GM19328 (cell line): ENCODE measurements around the gene ANKRD27.

Source experiments
- ATAC-seq: cut with Tn5 transposase; IDR thresholded peaks from one replicate; pipeline ENCODE4 v1.9.1; 2021; ENCODE audit warnings: mild to moderate bottlenecking, moderate library complexity; ENCODE audit not compliant: unreplicated experiment

Gene ANKRD27

DNA sequence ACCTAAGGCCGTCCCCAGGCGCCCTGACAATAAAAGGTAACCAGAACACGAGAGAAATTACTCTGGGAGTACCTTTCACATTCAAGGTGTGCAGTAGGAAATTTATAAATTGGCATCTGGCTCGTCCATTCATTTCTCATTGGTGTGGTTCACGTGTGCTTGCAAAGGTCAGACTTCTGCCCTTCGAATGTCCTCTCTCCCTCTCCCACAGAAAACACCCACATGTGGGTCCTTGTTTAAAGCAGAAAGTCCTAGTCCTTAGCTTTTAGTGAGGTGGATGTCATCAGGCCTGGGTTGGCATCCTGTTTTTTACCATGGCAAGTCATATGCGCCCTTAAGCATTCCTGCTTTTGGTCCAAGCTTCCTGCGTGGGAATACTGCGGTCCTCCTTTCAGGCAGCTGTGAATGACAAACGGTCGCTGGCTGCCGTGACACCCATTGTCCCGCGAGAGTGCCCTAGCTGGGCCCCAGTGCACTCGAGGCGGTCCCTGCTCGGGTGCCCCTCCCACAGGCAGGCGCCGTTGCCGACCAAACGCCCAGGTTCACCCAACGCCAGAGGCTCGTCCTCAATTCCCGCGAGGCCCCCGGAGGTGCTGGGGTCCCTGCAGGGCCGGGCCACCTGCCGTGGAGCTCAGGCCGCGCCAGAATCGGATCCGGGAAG, 16.4 kb upstream of the ANKRD27 start, which contains the start of gene NUDT19:
Gene NUDT19, plus strand, starts transcription at position 531 of the 661 bp plus-strand sequence. CDS start 140 bp downstream, outside the sequence.
- peak; percentile 80 for ATAC-seq

DNA sequence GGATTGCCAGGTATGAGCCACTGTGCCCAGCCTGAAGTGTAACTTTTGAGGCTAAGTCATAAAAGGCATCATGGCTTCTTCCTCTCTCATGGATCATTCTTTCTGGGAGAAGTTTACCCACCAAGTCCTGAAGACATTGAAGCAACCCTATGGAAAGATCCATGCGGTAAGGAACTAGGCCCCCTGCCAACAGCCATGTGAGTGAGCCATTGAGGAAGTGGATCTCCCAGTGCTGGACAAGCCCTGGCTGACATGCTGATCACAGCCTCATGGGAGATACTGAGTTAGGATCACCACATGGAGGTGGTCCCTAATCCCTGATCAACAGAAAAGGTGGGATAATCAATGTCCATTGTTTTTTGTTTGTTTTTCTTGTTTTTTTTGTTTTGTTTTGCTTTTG, 13.3 kb upstream of the ANKRD27 start:
- ATAC-seq: no peak

DNA sequence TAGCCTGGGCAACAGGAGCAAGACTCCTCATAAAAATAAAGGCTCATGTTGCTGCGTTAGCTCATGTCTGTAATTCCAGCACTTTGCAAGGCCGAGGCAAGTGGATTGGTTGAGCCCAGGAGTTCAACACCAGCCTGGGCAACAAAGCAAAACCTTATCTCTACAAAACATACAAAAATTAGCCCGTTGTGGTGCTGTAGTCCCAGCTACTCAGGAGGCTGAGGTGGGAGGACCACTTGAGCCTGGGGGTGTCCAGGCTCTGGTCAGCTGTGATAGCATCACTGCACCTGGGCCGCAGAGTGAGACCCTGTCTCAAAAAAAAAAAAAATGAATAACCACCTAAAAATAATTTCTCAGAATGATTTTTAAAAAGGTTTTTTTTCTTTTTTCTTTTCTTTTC, 12.7 kb upstream of the ANKRD27 start:
- no peak for ATAC-seq

DNA sequence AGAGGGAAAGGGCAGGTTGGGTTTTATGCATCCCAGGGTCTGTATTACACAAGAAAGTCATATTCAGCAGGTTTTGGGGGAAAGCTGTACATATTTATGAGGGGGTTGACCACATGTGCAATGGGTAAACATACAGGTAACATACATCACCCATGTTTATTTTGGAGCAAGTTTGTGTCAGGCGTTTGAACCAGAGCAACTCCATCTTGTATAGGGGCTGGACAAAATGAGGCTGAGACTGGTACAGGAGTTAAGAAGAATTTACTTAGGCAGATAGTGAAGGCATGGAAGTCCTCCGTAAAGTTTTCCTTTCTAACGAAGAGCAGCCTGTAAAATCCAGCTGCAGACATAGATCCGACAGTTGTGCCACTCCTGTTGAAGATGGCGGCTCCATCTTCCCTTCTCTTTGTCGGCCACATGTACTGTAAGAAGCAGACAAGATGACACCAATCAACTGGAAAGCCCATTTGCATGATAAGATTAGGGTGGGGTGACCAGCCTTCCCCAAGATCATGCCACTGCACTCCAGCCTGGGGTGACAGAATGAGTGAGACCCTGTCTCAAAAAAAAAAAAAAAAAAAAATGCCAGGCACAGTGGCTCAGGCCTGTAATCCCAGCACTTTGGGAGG, 12.0 kb upstream of the ANKRD27 start:
- no peak for ATAC-seq

DNA sequence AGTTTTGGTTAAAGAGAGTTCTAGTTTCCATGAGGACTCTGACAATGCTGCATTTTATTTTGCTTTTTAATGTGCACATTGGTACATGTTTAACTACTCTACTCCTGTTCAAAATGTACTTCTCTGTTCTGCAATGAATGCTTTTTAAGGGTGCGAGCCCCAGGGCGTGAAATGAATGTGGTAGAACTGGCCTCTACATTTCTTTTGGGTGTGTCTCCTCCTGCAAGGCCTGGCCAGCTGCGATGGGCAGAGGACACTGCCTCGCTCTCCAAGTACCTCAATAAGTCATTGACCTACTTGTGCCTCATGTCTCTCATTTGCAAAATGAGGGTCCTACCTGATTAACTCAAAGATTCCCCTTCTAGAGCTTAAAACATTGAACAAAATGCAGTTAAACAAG, 7.3 kb upstream of the ANKRD27 start:
- no peak for ATAC-seq

DNA sequence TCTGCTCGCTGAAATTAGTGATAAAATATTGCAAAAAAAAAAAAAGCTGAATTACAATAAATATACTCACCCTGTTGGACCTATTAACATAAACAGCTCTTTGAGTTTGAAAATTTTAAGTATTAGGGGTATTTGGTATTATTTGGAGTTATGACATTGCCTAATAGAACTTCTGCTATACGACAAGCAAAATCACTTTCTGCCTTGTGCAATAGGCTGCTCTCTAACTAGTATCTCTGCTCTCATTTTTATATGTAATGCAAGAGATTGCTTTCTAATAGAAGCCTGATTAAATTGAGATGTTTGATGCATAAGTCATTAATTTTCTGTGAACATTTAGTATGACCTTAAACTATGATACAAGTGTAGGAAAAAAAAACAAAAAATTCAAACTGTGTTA, 6.0 kb upstream of the ANKRD27 start:
- no peak for ATAC-seq

DNA sequence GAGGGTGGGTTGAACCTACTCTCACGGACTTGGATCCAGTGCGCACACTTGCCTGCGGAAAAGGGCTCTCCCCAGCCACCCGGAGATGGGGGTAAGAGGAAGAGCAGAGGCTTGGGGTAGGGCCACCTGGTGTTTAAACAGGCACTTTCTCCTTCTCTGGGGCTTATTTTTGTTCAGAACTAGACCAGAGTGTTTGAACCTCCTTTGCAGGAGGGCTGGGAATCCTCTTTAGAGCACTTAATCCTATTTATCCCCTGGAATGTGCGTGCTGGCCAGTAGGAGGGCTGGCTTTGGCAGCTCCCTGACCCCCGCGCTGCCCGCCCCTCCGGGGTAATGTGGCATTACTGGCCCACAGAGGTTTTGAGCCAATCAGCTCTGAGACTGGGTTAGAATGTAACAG, 2.7 kb upstream of the ANKRD27 start:
- ATAC-seq: no peak

DNA sequence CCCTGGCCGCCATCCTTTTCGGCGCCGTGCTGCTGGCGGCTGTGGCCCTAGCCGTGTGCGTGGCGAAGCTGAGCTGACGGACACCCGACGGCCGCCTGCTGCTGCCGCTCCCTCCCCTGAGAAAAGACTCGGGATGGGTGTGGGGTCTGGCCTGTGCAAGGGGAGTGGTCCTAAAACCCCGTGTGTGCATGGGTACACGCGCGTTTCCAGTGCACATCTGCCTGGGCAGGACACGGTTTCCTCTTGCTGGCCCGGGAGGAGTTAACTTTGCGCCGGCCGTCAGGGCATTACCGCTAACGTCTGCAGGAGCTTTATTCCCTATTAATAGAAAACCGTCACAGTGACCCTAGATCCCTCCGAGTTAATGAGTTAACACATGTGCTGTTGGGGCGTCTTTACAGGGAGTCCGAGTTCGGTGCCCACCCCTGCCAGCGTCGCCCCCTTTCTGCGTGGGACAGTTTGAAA, 1.9 kb upstream of the ANKRD27 start:
- ATAC-seq: no peak

DNA sequence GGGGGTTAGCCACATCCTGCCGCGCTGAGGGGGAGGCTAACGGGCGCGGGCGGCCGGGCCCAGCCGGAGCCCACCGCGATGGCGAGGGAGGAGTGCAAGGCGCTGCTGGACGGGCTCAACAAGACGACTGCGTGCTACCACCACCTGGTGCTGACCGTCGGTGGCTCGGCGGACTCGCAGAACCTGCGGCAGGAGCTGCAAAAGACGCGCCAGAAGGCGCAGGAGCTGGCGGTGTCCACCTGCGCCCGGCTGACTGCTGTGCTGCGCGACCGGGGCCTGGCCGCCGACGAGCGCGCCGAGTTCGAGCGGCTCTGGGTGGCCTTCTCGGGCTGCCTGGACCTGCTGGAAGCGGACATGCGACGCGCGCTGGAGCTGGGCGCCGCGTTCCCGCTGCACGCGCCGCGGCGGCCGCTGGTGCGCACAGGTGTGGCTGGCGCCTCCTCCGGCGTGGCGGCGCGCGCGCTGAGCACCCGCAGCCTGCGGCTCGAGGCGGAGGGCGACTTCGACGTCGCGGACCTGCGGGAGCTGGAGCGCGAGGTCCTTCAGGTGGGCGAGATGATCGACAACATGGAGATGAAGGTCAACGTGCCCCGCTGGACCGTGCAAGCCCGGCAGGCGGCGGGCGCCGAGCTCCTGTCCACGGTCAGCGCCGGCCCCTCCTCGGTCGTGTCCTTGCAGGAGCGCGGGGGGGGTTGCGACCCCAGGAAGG, 1.4 kb upstream of the ANKRD27 start:
- no peak for ATAC-seq

DNA sequence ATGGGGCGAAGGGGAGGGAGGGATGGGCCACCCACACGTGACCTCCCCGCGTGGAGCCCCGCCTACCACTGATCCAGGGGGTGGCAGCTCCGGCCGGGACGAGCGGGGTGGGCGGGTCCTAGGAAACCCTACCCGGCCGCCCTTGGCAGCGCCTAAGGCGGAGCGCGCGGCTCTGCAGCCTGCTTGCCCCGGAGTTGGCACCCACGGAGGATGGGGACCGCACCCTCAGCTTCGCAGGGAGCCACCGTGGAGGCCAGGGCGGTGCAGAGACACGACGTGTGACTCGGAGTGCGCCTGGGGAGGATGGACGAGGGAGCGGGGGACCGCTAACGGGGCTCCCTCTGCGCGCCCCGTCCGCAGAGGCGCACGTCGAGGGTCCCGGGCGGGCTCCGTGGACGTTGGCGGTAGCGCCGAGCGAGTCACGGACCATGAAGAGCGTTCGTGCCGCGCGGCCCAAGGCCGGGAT, 773 bp upstream of the ANKRD27 start, which contains the start of gene RGS9BP:
Gene RGS9BP, plus strand, starts transcription at position 129 of the 466 bp plus-strand sequence. CDS start 416 bp downstream, outside the sequence.
- ATAC-seq: no peak

DNA sequence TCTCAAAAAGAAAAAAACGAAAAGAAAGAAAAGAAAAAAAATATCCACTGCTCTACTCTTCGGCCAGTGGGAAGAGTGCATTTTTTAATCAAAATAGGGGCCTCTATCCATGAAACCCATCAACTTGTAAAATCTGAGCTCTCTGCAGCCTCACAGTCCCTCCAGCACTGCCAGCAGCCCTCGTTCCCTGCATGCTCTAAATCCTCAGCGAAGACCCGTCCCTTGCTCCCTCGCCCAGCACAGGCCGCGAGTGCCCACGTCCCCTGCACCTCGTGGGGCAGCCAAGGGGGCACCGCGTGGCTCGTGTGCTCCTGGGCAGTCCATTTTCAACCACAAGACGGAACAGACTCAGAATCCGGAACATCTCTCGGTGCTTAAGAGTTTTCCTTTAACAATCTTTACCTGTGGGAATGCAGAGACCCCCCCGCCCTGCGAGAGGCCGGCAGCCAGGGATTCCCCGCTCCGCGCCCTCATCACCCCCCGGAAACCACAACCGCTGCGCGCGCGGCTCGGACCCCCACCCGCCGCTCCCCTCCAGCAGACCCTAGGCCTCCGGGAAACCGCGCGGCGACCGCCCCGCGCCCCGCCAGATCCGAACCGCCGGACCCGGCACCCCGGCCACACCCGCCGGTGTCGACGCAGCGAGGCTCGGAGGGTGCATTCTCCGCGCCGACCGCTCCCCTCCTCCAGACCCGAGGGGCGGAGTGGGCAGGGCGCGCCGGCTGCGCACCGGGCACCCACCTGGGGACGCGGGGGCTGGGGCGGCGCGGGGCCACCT, 638 bp downstream of the ANKRD27 start:
- no peak for ATAC-seq

DNA sequence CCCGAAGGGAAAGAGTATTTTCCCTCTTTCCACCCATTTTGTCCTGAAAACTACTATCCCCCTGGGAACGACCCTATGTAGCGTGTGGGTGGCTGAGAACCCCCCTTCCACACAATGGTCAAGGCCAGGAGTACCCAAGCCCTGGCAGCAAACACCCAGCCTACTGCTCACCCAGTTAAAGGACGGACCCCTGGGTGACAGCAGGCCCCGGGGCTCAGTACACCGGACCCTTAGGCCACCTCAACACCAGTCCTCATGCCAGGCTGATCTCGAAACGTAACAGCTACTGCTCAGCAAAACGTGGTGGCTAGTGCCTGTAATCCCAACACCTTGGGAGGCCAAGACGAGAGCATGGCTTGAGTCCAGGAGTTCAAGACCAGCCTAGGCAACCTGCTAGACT, 1.4 kb downstream of the ANKRD27 start:
- ATAC-seq: no peak

DNA sequence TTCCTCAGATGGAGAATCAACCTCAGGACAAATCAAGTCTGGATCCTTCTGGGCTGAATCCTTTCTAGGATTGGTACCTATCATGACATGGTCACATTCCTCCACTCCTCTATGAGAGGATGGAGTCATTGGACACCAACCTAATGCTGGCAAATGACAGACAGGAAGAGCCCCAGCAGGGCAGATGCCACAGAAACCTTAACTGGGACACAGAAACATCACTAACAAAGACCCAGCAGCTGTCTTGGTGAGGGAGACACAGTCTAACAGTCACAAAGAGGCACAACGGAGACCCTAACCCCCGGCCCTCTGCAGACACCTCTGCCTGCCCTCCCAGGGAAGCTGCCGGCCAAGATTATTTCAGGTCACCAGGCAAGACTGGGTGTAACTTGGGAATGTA, 2.1 kb downstream of the ANKRD27 start:
- no peak for ATAC-seq

DNA sequence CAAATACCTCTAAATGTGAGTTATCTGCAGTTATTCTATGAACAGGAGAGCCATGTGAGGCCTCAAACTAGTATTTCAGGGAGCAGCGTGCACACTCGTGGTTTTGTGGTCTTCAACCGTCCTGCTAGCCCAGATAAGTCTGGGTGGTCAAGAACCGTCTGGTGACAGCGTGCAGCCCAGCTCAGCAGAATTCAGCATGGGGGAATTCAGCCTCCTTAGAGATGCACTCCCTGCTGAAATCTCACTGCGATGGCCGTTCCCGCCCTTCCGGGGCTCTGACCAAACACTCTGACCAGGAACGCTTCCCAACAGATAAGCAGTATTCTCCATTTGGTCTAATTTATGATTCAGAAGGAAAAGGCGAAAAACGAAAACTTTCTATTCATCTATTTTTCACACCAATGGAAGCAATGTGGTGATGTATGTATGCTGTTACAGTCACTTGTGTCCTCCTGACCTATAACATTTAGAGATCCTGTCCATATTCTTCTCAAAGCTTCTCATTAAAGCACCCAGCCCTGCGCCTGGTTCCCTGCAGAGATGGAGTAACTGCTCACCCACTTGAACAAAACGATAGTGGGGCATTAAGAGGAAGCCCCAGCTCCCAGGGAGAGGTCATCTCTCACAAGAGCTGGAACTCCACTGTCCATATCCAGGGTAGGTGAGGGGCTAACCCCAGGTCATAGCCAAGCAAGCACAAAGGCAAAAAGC, 2.9 kb downstream of the ANKRD27 start:
- ATAC-seq: no peak

DNA sequence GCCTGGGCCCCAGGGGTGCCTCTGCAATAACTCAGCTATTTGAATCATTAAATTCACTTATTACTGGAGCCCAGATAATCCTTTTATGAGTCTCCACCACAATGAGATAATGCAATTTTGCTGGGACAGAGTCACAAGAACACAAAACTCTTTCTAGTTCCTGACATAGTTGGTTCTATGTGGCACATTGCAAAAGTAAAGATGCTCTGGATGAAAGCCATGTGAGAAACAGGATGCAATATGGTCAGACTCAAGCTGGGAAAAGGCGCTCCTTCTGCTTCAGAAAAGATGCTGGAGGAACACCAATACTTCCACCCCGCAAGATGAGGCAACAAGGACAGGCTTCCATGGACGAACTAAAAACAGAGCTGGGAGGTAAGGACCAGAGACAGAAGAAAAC, 5.7 kb downstream of the ANKRD27 start:
- no peak for ATAC-seq

DNA sequence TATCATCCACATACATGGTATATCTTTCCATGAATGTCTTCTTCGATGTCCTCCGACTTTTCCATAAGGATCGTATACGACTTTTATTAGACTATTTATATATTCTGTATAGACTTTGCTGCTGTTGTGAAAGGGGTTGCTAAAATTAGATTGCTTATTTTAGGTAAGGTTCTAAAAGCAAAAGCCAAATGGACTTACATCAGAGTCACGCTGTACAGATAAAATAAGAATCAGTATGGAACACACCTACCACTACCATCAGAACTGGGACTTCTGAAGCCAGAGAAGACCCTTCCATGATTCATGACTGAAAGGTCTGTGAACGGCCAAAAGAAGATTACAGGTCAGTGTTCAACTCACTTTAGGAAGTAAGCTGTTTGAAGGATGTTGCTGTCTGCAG, 8.9 kb downstream of the ANKRD27 start:
- no peak for ATAC-seq

DNA sequence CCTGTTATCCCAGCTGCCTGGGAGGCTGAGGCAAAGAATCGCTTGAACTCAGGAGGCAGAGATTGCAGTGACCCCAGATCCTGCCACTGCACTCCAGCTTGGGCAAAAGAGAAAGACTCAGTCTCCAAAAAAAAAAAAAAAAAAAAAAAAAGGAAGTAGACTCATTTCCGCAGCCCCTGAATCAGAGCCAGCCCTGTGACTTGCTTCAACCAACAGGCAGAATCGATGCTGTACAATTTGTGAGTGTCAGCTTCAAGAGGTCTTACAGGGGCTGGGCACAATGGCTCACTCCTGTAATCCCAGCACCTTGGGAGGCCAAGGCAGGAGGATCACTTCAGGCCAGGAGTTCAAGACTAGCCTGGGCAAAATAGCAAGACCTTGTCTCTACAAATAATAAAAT, 12.8 kb downstream of the ANKRD27 start:
- no peak for ATAC-seq

DNA sequence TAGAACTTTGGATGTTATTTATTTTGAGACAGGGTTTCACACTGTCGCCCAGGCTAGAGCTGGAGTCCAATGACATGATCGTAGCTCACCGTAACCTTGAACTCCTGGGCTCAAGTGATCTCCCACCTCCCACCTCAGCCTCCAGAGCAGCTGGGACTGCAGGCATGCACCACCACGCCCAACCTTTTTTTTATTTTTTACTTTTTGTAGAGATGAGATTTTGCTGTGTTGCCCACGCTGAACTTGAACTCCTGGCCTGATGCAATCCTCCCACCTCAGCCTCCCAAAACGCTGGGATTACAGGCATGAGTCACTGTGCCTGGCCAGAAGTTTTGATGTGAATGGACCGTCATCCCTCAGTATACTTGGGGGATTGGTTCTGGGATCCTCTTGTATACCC, 13.7 kb downstream of the ANKRD27 start:
- no peak for ATAC-seq

DNA sequence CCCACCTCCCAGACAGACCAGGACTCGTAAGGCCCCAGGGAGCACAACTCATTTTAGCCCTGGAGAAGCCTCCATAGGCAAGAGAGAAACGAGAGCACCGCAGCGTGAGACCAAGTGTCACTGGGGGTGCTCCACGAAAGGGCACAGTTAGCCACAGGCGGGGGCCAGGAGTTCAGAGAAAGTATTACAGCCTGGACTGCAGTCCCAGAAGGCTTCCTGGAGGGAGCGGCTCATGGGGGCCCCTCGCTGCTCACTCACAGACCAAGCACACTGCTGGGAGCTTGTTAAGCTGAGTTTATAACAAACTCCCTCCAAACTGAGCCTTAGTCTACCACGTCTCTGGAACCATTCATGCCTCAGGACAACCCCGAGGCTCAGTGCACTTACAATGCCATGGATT, 16.5 kb downstream of the ANKRD27 start:
- ATAC-seq: no peak

DNA sequence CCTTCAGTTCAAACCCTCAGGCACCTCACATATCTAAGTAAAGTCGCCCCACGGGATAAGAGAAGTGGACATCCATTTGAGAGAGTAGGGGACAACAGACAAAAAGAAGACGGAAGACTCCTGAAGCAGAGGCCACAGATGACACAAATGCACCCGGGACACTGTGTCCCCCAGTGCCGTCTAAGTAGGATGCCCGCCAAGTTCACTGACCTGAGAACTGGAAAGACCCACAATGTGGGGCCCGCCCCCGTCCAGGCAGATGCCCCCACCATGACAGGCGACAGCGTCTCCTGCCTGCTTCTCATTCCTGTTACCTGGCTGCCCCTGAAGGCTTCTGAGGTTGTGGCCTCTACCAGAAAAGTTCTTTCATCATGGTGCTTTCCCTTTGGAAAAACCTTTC, 16.9 kb downstream of the ANKRD27 start:
- no peak for ATAC-seq
